Right atrium auricular region (tissue), 2 donors: Measurements from ENCODE around the gene SAMMSON. TPM values are rescaled to one million over a fixed set of nuclear protein-coding genes. Genes with fewer than 3 reads are reported as not detected.

Source experiments
- DNase-seq: peaks from one replicate; pipeline ENCODE4 v3.0.0-alpha.2; 2019; ENCODE audit warnings: low spot score
- H3K27ac ChIP-seq, 2 donors: fragments of 200-600 bp; sonication (generic); 1 replicate in 1 of 2; 2 replicates in 1 of 2; pipeline ENCODE4 v1.5.1; 2016 to 2019
- H3K27me3 ChIP-seq, 2 donors: fragments of 200-600 bp; sonication (generic); one replicate each; pipeline versions ENCODE4 v1.5.1 to v1.6.0; 2017 to 2019
- H3K36me3 ChIP-seq: fragments of 200-600 bp; sonication (generic); one replicate; pipeline ENCODE4 v1.5.1; 2016
- H3K4me1 ChIP-seq, 2 donors: fragments of 200-600 bp; sonication (generic); one replicate each; pipeline versions ENCODE4 v1.5.1 to v1.6.0; 2017 to 2019
- H3K4me3 ChIP-seq, 2 donors: fragments of 200-600 bp; sonication (generic); 1 replicate in 1 of 2; 2 replicates in 1 of 2; pipeline ENCODE4 v1.5.1; 2017 to 2019; ENCODE audit warnings: mild to moderate bottlenecking in 1 of 2, moderate library complexity in 1 of 2
- H3K9me3 ChIP-seq, 2 donors: fragments of 200-600 bp; sonication (generic); one replicate each; pipeline ENCODE4 v1.5.1; 2019
- CTCF ChIP-seq, 2 donors: fragments of 200-600 bp; sonication (generic); IDR thresholded peaks; one replicate each; pipeline ENCODE4 v1.5.1; 2019; ENCODE audit warnings: antibody characterized with exemption in 2 of 2
- total RNA-seq, 2 donors: library from RNA; depleted of rRNA; stranded (reverse); fragments of >200 nt; gene quantifications; one replicate each; pipeline ENCODE4 v1.1.0, GENCODE V29; 2016

Gene SAMMSON
- total RNA-seq, 2 donors from 2014 or later = not detected

GRCh38 chr3:70053293-70053692, 53.8 kb downstream of the SAMMSON start:
- no peak for TF ChIP-seq CTCF (IDR thresholded peaks at IDR 0.05)
- H3K4me1 ChIP-seq = no peaks in the 10 kb centered on the region
- H3K27me3 ChIP-seq = no peaks in the 10 kb centered on the region
- no peak for DNase-seq
- H3K4me3 ChIP-seq = no peak overlapping the region
- H3K36me3 ChIP-seq = no peaks in the 10 kb centered on the region
- H3K9me3 ChIP-seq = no peaks in the 10 kb centered on the region
- no peak overlapping the region for H3K27ac ChIP-seq

DNA sequence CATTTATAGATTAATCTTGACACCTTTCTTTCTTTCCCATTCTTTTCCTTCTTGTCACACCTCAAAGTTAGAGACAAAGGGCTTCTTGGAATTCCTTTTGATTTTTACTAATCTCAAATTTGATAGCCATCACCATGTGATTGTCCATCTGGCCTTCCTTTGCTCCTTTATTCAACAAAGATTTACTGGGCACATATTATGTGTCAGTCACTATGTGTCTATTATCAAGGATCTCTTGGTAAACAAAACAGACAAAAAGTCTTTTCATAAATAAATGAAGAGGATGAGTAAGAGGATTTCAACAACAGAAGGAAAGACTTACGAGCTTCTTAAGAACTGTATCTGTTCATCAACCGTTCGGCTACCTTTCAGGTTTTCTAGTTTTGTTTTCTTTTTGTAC, 56.5 kb downstream of the SAMMSON start:
- no peak for DNase-seq
- no peaks in the 10 kb centered on the region for H3K9me3 ChIP-seq
- TF ChIP-seq CTCF (IDR thresholded peaks at IDR 0.05) = no peak

DNA sequence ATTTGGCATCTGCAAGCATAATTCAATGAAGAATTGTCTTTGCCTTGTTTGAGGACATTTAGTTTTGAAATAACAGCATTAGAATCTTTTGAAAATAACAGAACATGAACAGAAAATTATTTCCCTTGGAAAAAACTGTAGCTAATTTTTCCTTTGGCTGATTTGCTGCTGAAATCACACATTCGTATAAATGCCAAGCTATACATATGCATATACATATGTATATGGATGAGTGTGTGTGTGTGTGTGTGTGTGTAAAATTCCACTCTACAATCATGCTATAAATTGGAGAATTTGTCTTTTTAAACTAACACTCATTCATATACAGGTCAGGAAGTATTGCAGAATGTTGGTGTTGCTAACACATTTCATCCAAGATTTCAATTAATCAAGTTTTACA, 57.9 kb downstream of the SAMMSON start:
- DNase-seq = no peak
- TF ChIP-seq CTCF (IDR thresholded peaks at IDR 0.05) = no peak
- Histone ChIP-seq H3K9me3 (no peaks in the 10 kb centered on the region), H3K4me1 (no peaks in the 10 kb centered on the region), H3K27me3 (no peaks in the 10 kb centered on the region), H3K4me3 (no peak overlapping the region), H3K27ac (no peak overlapping the region), H3K36me3 (no peaks in the 10 kb centered on the region)

More for the DNA sequence above, 56.5 kb downstream of the SAMMSON start:
- H3K27me3 ChIP-seq = no peaks in the 10 kb centered on the region
- H3K4me1 ChIP-seq = no peaks in the 10 kb centered on the region
- H3K27ac ChIP-seq = no peak overlapping the region
- H3K4me3 ChIP-seq = no peak overlapping the region
- no peaks in the 10 kb centered on the region for H3K36me3 ChIP-seq

DNA sequence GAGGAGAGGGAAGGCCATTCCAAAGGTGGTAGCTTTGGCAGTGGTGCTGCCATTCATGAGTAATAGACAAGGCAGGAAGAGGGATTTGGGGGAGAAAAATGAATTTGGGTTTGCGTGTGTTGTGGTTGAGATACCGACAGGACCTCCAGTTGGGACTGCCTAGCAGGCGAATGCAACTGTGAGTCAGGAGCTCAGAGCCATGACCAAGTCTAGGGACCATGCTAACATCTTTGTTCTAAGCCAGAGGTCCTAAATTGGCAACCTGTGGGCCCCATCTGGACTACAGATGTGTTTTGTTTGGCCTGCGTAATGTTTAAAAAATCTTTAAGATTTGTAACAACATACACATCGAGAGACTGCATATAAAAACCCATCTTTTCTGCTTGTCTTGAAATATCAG, 61.6 kb downstream of the SAMMSON start:
- TF ChIP-seq CTCF (IDR thresholded peaks at IDR 0.05) = no peak
- H3K36me3 ChIP-seq = no peaks in the 10 kb centered on the region
- H3K27ac ChIP-seq = no peak overlapping the region
- DNase-seq = no peak
- H3K27me3 ChIP-seq = no peaks in the 10 kb centered on the region
- H3K4me1 ChIP-seq = no peaks in the 10 kb centered on the region
- H3K4me3 ChIP-seq = no peak overlapping the region
- H3K9me3 ChIP-seq = no peaks in the 10 kb centered on the region

- peaks cover 0 to 4% of the 10 kb centered on the region in 2 donors for H3K4me1 ChIP-seq
- no peaks in the 10 kb centered on the region for H3K27me3 ChIP-seq
- H3K27ac ChIP-seq = no peak overlapping the region
- H3K4me3 ChIP-seq = no peak overlapping the region
- peak; percentile 58 to 75 for TF ChIP-seq CTCF (IDR thresholded peaks at IDR 0.05)
- no peak for DNase-seq
- no peaks in the 10 kb centered on the region for H3K9me3 ChIP-seq
- no peaks in the 10 kb centered on the region for H3K36me3 ChIP-seq
Measured at GRCh38 chr3:70064194-70064779, 64.8 kb downstream of the SAMMSON start.

- no peak overlapping the region for H3K4me3 ChIP-seq
- no peak for DNase-seq
- no peaks in the 10 kb centered on the region for H3K9me3 ChIP-seq
- no peak for TF ChIP-seq CTCF (IDR thresholded peaks at IDR 0.05)
- H3K27me3 ChIP-seq = no peaks in the 10 kb centered on the region
- H3K27ac ChIP-seq = no peak overlapping the region
- H3K4me1 ChIP-seq = peaks cover 0 to 4% of the 10 kb centered on the region in 2 donors
- H3K36me3 ChIP-seq = no peaks in the 10 kb centered on the region
Measured at GRCh38 chr3:70065696-70066253, 66.2 kb downstream of the SAMMSON start.
